Loucy (cell line): ENCODE measurements around the gene PRRX2.

Source experiments
- CTCF ChIP-seq: fragments of 200-600 bp; sonication (generic); conservative IDR thresholded peaks from 2 replicates; pipeline ENCODE4 v1.5.1; 2014; ENCODE audit warnings: mild to moderate bottlenecking, antibody characterized with exemption, low read length
- EZH2phosphoT487 ChIP-seq: fragments of 200-600 bp; IDR thresholded peaks from 2 replicates; pipeline ENCODE4 v1.6.1; 2018; ENCODE audit warnings: antibody characterized with exemption, mild to moderate bottlenecking, moderate library complexity, borderline replicate concordance

GRCh38 chr9:129648092-129648763 is 17.2 kb upstream of the PRRX2 start:
- TF ChIP-seq CTCF: no peak
- no peak for TF ChIP-seq EZH2phosphoT487
